Measurements from ENCODE around the gene USP15. TPM values are rescaled to one million over a fixed set of nuclear protein-coding genes. Genes with fewer than 3 reads are reported as not detected.

Gene USP15
- total RNA-seq: 137 and 149 TPM in 2 replicates

- intact Hi-C loops (cut with micrococcal nuclease): loop anchor here (1.0 to 5.0 kb wide), 5 partner anchors 9 to 342 kb away; partner anchors contain the start of gene MON2
Measured at GRCh38 chr12:62259993-62260732, at the start of gene USP15. USP15 (plus strand) TSS chr12:62260404; CDS start chr12:62260415, 11 bp downstream.

- intact Hi-C loops (cut with micrococcal nuclease): no loop called here
Measured at GRCh38 chr12:62210422-62210821, 49.8 kb upstream of the USP15 start.

- intact Hi-C loops (cut with micrococcal nuclease): no loop called here
Measured at GRCh38 chr12:62211510-62211909, 48.7 kb upstream of the USP15 start.

- intact Hi-C loops (cut with micrococcal nuclease): no loop called here
Measured at GRCh38 chr12:62214846-62215245, 45.4 kb upstream of the USP15 start.

- intact Hi-C loops (cut with micrococcal nuclease): no loop called here
Measured at GRCh38 chr12:62215506-62215905, 44.7 kb upstream of the USP15 start.

GRCh38 chr12:62217466-62218194 lies 42.6 kb upstream of the USP15 start:
- intact Hi-C loops (cut with micrococcal nuclease): no loop called here

GRCh38 chr12:62221107-62221506 lies 39.1 kb upstream of the USP15 start:
- intact Hi-C loops (cut with micrococcal nuclease): no loop called here

GRCh38 chr12:62224601-62225000 lies 35.6 kb upstream of the USP15 start:
- intact Hi-C loops (cut with micrococcal nuclease): no loop called here

- intact Hi-C loops (cut with micrococcal nuclease): no loop called here
Measured at GRCh38 chr12:62227091-62227490, 33.1 kb upstream of the USP15 start.

- intact Hi-C loops (cut with micrococcal nuclease): no loop called here
Measured at GRCh38 chr12:62230652-62231051, 29.6 kb upstream of the USP15 start.

- intact Hi-C loops (cut with micrococcal nuclease): no loop called here
Measured at GRCh38 chr12:62232143-62232729, 28.0 kb upstream of the USP15 start.

GRCh38 chr12:62233805-62234204 lies 26.4 kb upstream of the USP15 start:
- intact Hi-C loops (cut with micrococcal nuclease): no loop called here

- intact Hi-C loops (cut with micrococcal nuclease): no loop called here
Measured at GRCh38 chr12:62239571-62239970, 20.6 kb upstream of the USP15 start.

- intact Hi-C loops (cut with micrococcal nuclease): no loop called here
Measured at GRCh38 chr12:62247281-62248045, 12.7 kb upstream of the USP15 start.

- intact Hi-C loops (cut with micrococcal nuclease): no loop called here
Measured at GRCh38 chr12:62248873-62249272, 11.3 kb upstream of the USP15 start.

- intact Hi-C loops (cut with micrococcal nuclease): no loop called here
Measured at GRCh38 chr12:62249419-62249818, 10.8 kb upstream of the USP15 start.

- intact Hi-C loops (cut with micrococcal nuclease): loop anchor here (1.0 kb wide), 1 partner anchor 8 kb away; no protein-coding TSS in a partner anchor
Measured at GRCh38 chr12:62250671-62251608, 9.3 kb upstream of the USP15 start.

- intact Hi-C loops (cut with micrococcal nuclease): loop anchor here (1.0 kb wide), 1 partner anchor 8 kb away; no protein-coding TSS in a partner anchor
Measured at GRCh38 chr12:62251609-62251958, 8.6 kb upstream of the USP15 start.

- intact Hi-C loops (cut with micrococcal nuclease): no loop called here
Measured at GRCh38 chr12:62252576-62252975, 7.6 kb upstream of the USP15 start.

- intact Hi-C loops (cut with micrococcal nuclease): no loop called here
Measured at GRCh38 chr12:62254967-62255366, 5.2 kb upstream of the USP15 start.
